Coronary artery (tissue), 2 donors: Measurements from ENCODE around the gene IL26.
"Not testable (repeated sequence)": the region's sequence is repeated elsewhere in the genome, so short reads cannot be mapped to it uniquely, and the experiment has no call there.

Experiments used
- DNase-seq: peaks from one replicate; pipeline ENCODE4 v3.0.0-alpha.2; 2017; ENCODE audit warnings: low spot score
- H3K27ac ChIP-seq, 2 donors: fragments of 200-600 bp; sonication (generic); one replicate each; pipeline ENCODE4 v1.5.1; 2016 to 2019
- H3K4me3 ChIP-seq: fragments of 200-600 bp; sonication (generic); 2 replicates; pipeline ENCODE4 v1.5.1; 2016; ENCODE audit warnings: mild to moderate bottlenecking, moderate library complexity
- CTCF ChIP-seq: fragments of 200-600 bp; sonication (generic); IDR thresholded peaks from one replicate; pipeline ENCODE4 v1.5.1; 2019; ENCODE audit warnings: antibody characterized with exemption

IL26 gene

GRCh38 chr12:68222326-68222725, 3.3 kb downstream of the IL26 start:
- H3K4me3 ChIP-seq = no peak overlapping the region
- DNase-seq = no peak
- H3K27ac ChIP-seq = no peak overlapping the region
- TF ChIP-seq CTCF = no peak

GRCh38 chr12:68221497-68221896, 4.1 kb downstream of the IL26 start:
- Histone ChIP-seq H3K27ac (no peak overlapping the region), H3K4me3 (no peak overlapping the region)
- no peak for TF ChIP-seq CTCF
- no peak for DNase-seq

- DNase-seq = no peak
These were observed 14.7 kb downstream of the IL26 start for GRCh38 chr12:68210875-68211274.

GRCh38 chr12:68209048-68209728, 16.4 kb downstream of the IL26 start:
- not testable (repeated sequence) for H3K4me3 ChIP-seq, H3K27ac ChIP-seq, DNase-seq

More at GRCh38 chr12:68210875-68211274, 14.7 kb downstream of the IL26 start:
- no peak overlapping the region for H3K27ac ChIP-seq
- TF ChIP-seq CTCF = no peak
- H3K4me3 ChIP-seq = no peak overlapping the region

GRCh38 chr12:68207276-68207675, 18.3 kb downstream of the IL26 start:
- DNase-seq = no peak
- Histone ChIP-seq H3K4me3 (no peak overlapping the region), H3K27ac (no peak overlapping the region)
- no peak for TF ChIP-seq CTCF

- no peak for TF ChIP-seq CTCF
These were observed 19.2 kb downstream of the IL26 start for GRCh38 chr12:68206446-68206845.

GRCh38 chr12:68203460-68203875, 22.1 kb downstream of the IL26 start:
- Histone ChIP-seq H3K4me3 (no peak overlapping the region), H3K27ac (no peak overlapping the region)
- no peak for DNase-seq
- TF ChIP-seq CTCF = no peak

More at GRCh38 chr12:68206446-68206845, 19.2 kb downstream of the IL26 start:
- H3K27ac ChIP-seq = no peak overlapping the region
- DNase-seq = no peak
- no peak overlapping the region for H3K4me3 ChIP-seq
